ENCODE data around the gene KRTAP10-1.

Gene KRTAP10-1

GRCh38 chr21:44502171-44502958 lies 37.6 kb downstream of the KRTAP10-1 start:
- no peaks in the 10 kb centered on the region for H3K9me3 ChIP-seq (ENCODE audit: control insufficient read depth, low read length)
- no peak overlapping the region for H3K27ac ChIP-seq (ENCODE audit: insufficient read depth, low read length, poor library complexity, severe bottlenecking)
- no peaks in the 10 kb centered on the region for H3K36me3 ChIP-seq (ENCODE audit: control insufficient read depth, insufficient read depth, low read length)
- H3K27me3 ChIP-seq (replicated peaks; ENCODE audit: control insufficient read depth, insufficient read depth, low read length, poor library complexity, severe bottlenecking): no peaks in the 10 kb centered on the region
- no peak overlapping the region for H3K4me3 ChIP-seq (ENCODE audit: insufficient read depth, low read depth, low read length, poor library complexity, severe bottlenecking)
- H3K4me1 ChIP-seq (ENCODE audit: control insufficient read depth, insufficient read depth, low read length, poor library complexity, severe bottlenecking): no peaks in the 10 kb centered on the region
- DNase-seq: no peak

GRCh38 chr21:44500111-44500510 lies 39.9 kb downstream of the KRTAP10-1 start:
- Histone ChIP-seq H3K4me1 (ENCODE audit: control insufficient read depth, insufficient read depth, low read length, poor library complexity, severe bottlenecking) (no peaks in the 10 kb centered on the region), H3K9me3 (ENCODE audit: control insufficient read depth, low read length) (no peaks in the 10 kb centered on the region), H3K4me3 (ENCODE audit: insufficient read depth, low read depth, low read length, poor library complexity, severe bottlenecking) (no peak overlapping the region), H3K27me3 (replicated peaks; ENCODE audit: control insufficient read depth, insufficient read depth, low read length, poor library complexity, severe bottlenecking) (peaks cover 3% of the 10 kb centered on the region), H3K36me3 (ENCODE audit: control insufficient read depth, insufficient read depth, low read length) (no peaks in the 10 kb centered on the region), H3K27ac (ENCODE audit: insufficient read depth, low read length, poor library complexity, severe bottlenecking) (no peak overlapping the region)
- DNase-seq: no peak

- H3K4me1 ChIP-seq (ENCODE audit: control insufficient read depth, insufficient read depth, low read length, poor library complexity, severe bottlenecking): no peaks in the 10 kb centered on the region
- no peaks in the 10 kb centered on the region for H3K36me3 ChIP-seq (ENCODE audit: control insufficient read depth, insufficient read depth, low read length)
- no peak for DNase-seq
- H3K27ac ChIP-seq (ENCODE audit: insufficient read depth, low read length, poor library complexity, severe bottlenecking): no peak overlapping the region
- no peaks in the 10 kb centered on the region for H3K9me3 ChIP-seq (ENCODE audit: control insufficient read depth, low read length)
- H3K27me3 ChIP-seq (replicated peaks; ENCODE audit: control insufficient read depth, insufficient read depth, low read length, poor library complexity, severe bottlenecking): peaks cover 3% of the 10 kb centered on the region
- H3K4me3 ChIP-seq (ENCODE audit: insufficient read depth, low read depth, low read length, poor library complexity, severe bottlenecking): no peak overlapping the region
Measured at GRCh38 chr21:44499631-44500030, 40.4 kb downstream of the KRTAP10-1 start.

- H3K27ac ChIP-seq (ENCODE audit: insufficient read depth, low read length, poor library complexity, severe bottlenecking): no peak overlapping the region
- no peak for DNase-seq
- no peaks in the 10 kb centered on the region for H3K36me3 ChIP-seq (ENCODE audit: control insufficient read depth, insufficient read depth, low read length)
- no peak overlapping the region for H3K4me3 ChIP-seq (ENCODE audit: insufficient read depth, low read depth, low read length, poor library complexity, severe bottlenecking)
- no peaks in the 10 kb centered on the region for H3K4me1 ChIP-seq (ENCODE audit: control insufficient read depth, insufficient read depth, low read length, poor library complexity, severe bottlenecking)
- H3K27me3 ChIP-seq (replicated peaks; ENCODE audit: control insufficient read depth, insufficient read depth, low read length, poor library complexity, severe bottlenecking): peaks cover 3% of the 10 kb centered on the region
- no peaks in the 10 kb centered on the region for H3K9me3 ChIP-seq (ENCODE audit: control insufficient read depth, low read length)
Measured at GRCh38 chr21:44499211-44499560, 40.8 kb downstream of the KRTAP10-1 start.

- Histone ChIP-seq H3K27ac (ENCODE audit: insufficient read depth, low read length, poor library complexity, severe bottlenecking) (no peak overlapping the region), H3K36me3 (ENCODE audit: control insufficient read depth, insufficient read depth, low read length) (no peaks in the 10 kb centered on the region), H3K4me3 (ENCODE audit: insufficient read depth, low read depth, low read length, poor library complexity, severe bottlenecking) (no peak overlapping the region), H3K9me3 (ENCODE audit: control insufficient read depth, low read length) (no peaks in the 10 kb centered on the region), H3K27me3 (replicated peaks; ENCODE audit: control insufficient read depth, insufficient read depth, low read length, poor library complexity, severe bottlenecking) (peaks cover 3% of the 10 kb centered on the region), H3K4me1 (ENCODE audit: control insufficient read depth, insufficient read depth, low read length, poor library complexity, severe bottlenecking) (no peaks in the 10 kb centered on the region)
- DNase-seq: no peak
Measured at GRCh38 chr21:44498280-44499210, 41.5 kb downstream of the KRTAP10-1 start.

- H3K9me3 ChIP-seq (ENCODE audit: control insufficient read depth, low read length): no peaks in the 10 kb centered on the region
- H3K4me1 ChIP-seq (ENCODE audit: control insufficient read depth, insufficient read depth, low read length, poor library complexity, severe bottlenecking): no peaks in the 10 kb centered on the region
- H3K27me3 ChIP-seq (replicated peaks; ENCODE audit: control insufficient read depth, insufficient read depth, low read length, poor library complexity, severe bottlenecking): peaks cover 3% of the 10 kb centered on the region
- H3K36me3 ChIP-seq (ENCODE audit: control insufficient read depth, insufficient read depth, low read length): no peaks in the 10 kb centered on the region
- H3K4me3 ChIP-seq (ENCODE audit: insufficient read depth, low read depth, low read length, poor library complexity, severe bottlenecking): no peak overlapping the region
- no peak for DNase-seq
- no peak overlapping the region for H3K27ac ChIP-seq (ENCODE audit: insufficient read depth, low read length, poor library complexity, severe bottlenecking)
Measured at GRCh38 chr21:44497703-44498126, 42.3 kb downstream of the KRTAP10-1 start.

GRCh38 chr21:44496564-44497550 lies 43.1 kb downstream of the KRTAP10-1 start:
- no peak overlapping the region for H3K27ac ChIP-seq (ENCODE audit: insufficient read depth, low read length, poor library complexity, severe bottlenecking)
- no peak overlapping the region for H3K4me3 ChIP-seq (ENCODE audit: insufficient read depth, low read depth, low read length, poor library complexity, severe bottlenecking)
- peaks cover 3% of the 10 kb centered on the region for H3K27me3 ChIP-seq (replicated peaks; ENCODE audit: control insufficient read depth, insufficient read depth, low read length, poor library complexity, severe bottlenecking)
- H3K36me3 ChIP-seq (ENCODE audit: control insufficient read depth, insufficient read depth, low read length): no peaks in the 10 kb centered on the region
- no peaks in the 10 kb centered on the region for H3K4me1 ChIP-seq (ENCODE audit: control insufficient read depth, insufficient read depth, low read length, poor library complexity, severe bottlenecking)
- no peak for DNase-seq
- H3K9me3 ChIP-seq (ENCODE audit: control insufficient read depth, low read length): no peaks in the 10 kb centered on the region

- no peak for DNase-seq
- peaks cover 3% of the 10 kb centered on the region for H3K27me3 ChIP-seq (replicated peaks; ENCODE audit: control insufficient read depth, insufficient read depth, low read length, poor library complexity, severe bottlenecking)
- no peak overlapping the region for H3K4me3 ChIP-seq (ENCODE audit: insufficient read depth, low read depth, low read length, poor library complexity, severe bottlenecking)
- H3K27ac ChIP-seq (ENCODE audit: insufficient read depth, low read length, poor library complexity, severe bottlenecking): no peak overlapping the region
- H3K4me1 ChIP-seq (ENCODE audit: control insufficient read depth, insufficient read depth, low read length, poor library complexity, severe bottlenecking): no peaks in the 10 kb centered on the region
- no peaks in the 10 kb centered on the region for H3K9me3 ChIP-seq (ENCODE audit: control insufficient read depth, low read length)
- no peaks in the 10 kb centered on the region for H3K36me3 ChIP-seq (ENCODE audit: control insufficient read depth, insufficient read depth, low read length)
Measured at GRCh38 chr21:44495611-44496563, 44.1 kb downstream of the KRTAP10-1 start.

GRCh38 chr21:44494956-44495355 lies 45.0 kb downstream of the KRTAP10-1 start:
- Histone ChIP-seq H3K9me3 (ENCODE audit: control insufficient read depth, low read length) (no peaks in the 10 kb centered on the region), H3K27me3 (replicated peaks; ENCODE audit: control insufficient read depth, insufficient read depth, low read length, poor library complexity, severe bottlenecking) (peaks cover 3% of the 10 kb centered on the region)

More at GRCh38 chr21:44494956-44495355, 45.0 kb downstream of the KRTAP10-1 start:
- no peaks in the 10 kb centered on the region for H3K4me1 ChIP-seq (ENCODE audit: control insufficient read depth, insufficient read depth, low read length, poor library complexity, severe bottlenecking)
- no peak for DNase-seq
- no peaks in the 10 kb centered on the region for H3K36me3 ChIP-seq (ENCODE audit: control insufficient read depth, insufficient read depth, low read length)
- H3K4me3 ChIP-seq (ENCODE audit: insufficient read depth, low read depth, low read length, poor library complexity, severe bottlenecking): no peak overlapping the region
- no peak overlapping the region for H3K27ac ChIP-seq (ENCODE audit: insufficient read depth, low read length, poor library complexity, severe bottlenecking)
